HG02884 (cell line): ENCODE measurements around the gene GSPT1.
"Not testable (repeated sequence)": the region's sequence is repeated elsewhere in the genome, so short reads cannot be mapped to it uniquely, and the experiment has no call there.

Source experiments
- ATAC-seq: cut with Tn5 transposase; IDR thresholded peaks from one replicate; pipeline ENCODE4 v1.9.1; 2021; ENCODE audit warnings: mild to moderate bottlenecking, moderate library complexity; ENCODE audit not compliant: unreplicated experiment

The GSPT1 gene

DNA sequence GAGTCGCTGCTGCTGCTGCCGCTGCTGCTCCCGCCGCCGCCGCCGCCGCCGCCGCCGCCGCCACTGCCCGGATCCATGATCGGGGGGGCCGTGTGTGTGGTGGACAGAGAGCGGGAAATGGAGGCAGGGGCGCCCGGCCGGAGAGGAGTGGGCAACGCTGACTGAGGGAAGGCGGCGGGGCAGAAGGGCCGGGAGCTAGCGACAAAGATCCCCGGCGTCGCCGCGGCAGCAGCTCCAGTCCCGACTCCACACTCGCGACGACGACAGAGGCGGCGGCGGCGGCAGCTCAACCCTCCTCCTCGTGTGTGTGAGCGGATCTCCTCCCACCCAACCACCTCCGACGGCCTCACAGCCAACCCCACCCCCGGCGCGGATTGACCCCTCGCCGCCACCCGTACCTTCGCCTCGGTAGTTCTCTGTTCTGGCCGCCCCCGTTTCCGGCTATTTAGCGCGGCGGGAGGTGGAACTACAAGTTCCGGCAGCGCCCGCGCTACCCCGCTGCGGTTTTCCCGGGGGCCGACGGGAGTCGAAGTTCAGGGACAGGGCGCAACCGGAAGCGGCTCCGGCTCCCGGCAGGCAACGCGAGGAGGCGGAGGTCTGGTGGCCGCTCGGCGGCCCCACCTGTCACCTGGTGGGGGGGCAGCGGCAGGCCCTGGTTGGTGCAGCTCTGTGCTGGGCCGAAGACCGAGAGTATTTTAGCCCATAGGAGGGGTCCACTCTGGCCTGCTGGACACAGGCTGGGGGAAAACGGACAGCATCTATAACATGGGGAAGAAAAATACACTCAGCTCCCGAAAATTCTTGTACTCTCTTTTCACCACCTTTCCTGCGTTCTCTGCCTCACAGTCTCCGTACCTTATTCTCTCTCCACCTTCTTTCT, at the start of gene GSPT1:
TSS of gene GSPT1 (minus strand) at position 313 of the 880 bp plus-strand sequence. CDS start at position 77, 236 bp downstream.
- ATAC-seq, result peak; percentile 78

DNA sequence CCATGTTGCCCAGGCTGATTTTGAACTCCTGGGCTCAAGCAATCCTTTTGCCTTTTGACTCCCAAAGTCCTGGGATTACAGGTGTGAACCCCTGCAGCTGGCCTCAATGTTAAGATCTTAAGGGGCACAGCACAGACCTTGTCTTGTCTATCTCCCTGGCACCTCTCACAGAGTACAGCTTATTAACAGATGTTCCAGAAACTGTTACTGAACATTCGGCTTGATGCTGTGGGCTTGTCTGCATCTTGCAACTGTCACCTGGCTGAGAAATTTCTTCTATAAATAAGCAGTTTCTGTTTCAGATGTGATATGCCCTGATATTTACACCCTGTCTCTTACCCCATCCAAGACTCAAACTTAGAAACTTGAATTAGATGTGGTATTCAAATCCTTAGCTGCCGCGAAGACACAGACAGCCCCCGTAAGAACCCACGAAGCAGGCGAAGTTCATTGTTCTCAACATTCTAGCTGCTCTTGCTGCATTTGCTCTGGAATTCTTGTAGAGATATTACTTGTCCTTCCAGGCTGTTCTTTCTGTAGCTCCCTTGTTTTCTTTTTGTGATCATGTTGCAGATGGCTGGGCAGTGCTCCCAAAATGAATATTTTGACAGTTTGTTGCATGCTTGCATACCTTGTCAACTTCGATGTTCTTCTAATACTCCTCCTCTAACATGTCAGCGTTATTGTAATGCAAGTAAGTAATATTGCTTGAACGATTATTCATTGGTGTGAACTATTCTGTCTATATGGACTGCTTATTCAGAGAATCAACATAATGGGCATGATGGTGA, 49.2 kb upstream of the GSPT1 start, which contains the start of gene TNFRSF17:
TSS of gene TNFRSF17 (plus strand) at position 450 of the 791 bp plus-strand sequence. CDS start at position 565, 115 bp downstream.
- ATAC-seq, result peak; percentile 68

- no peak for ATAC-seq
Observed at GRCh38 chr16:11963706-11964105, 48.0 kb upstream of the GSPT1 start.

DNA sequence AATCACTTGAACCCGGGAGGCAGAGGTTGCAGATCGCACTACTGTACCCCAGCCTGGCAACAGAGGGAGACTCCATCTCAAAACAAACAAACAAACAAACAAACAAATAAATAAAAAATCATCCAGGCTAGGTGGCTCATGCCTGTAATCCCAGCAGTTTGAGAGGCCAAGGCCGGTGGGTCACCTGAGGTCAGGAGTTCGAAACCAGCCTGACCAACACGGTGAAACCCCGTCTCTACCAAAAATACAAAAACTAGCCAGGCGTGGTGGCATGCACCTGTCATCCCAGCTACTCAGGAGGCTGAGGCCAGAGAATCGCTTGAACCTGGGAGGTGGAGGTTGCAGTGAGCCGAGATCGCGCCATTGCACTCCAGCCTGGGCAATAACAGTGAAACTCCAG, 47.2 kb upstream of the GSPT1 start:
- not testable (repeated sequence) for ATAC-seq

GRCh38 chr16:11962457-11962856, 46.7 kb upstream of the GSPT1 start:
- not testable (repeated sequence) for ATAC-seq

- no peak for ATAC-seq
Observed at GRCh38 chr16:11957591-11958395, 42.0 kb upstream of the GSPT1 start.

DNA sequence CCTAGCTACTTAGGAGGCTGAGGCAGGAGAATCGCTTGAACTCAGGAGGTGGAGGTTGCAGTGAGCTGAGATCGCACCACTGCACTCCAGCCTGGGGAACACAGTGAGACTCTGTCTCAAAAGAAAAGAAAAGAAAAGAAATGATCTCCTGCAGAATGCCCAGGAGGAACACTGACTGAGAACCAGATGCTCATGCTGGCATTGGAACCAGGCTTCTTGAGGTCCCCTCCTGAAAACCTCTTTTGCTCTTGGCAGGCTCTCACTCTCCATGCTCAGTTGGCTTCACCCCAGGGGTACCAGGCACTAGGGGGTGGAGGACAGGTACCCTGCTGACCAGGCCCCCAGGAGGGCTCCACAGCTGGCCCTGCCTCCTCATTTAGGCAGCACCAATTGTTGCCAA, 40.8 kb upstream of the GSPT1 start:
- no peak for ATAC-seq

DNA sequence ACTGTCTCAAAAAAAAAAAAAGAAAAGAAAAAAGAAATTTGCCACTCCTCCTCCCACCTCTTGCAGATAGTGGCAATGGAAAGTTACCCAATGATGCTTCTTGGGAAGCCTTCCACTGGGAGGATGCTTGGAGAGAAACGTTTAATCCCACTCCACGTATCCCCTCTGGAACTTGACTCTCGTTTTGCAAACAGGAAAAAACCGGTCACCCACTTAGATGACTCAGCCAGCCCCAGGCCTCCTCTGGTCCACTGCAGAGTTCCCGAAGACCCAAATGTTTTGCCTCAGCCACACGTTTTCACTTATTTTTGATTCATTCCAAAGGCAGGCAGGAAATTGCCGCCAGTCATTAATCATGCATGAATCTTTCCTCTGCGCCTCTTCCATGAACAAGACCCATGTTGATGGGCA, 40.0 kb upstream of the GSPT1 start:
- no peak for ATAC-seq

GRCh38 chr16:11953576-11953975, 37.8 kb upstream of the GSPT1 start:
- ATAC-seq, result not testable (repeated sequence)

DNA sequence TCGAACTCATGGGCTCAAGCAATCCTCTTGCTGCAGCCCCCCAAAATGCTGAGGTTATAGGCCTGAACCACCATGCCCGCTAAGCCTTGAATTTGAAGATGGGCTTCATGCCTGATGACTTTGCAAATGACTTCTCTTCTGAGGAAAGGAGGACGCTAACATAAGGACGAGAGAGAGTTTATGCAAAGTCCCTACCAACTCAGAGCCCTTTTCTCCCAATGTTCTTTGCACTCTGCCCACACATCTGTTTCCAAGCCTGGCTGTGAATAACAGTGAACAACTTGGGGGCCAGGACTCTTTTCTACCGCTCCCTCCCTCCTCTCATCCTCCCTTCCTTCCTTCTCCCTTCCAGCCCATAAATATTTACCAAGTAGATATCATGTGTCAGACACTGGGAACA, 34.6 kb upstream of the GSPT1 start:
- no peak for ATAC-seq

GRCh38 chr16:11949527-11949926, 33.8 kb upstream of the GSPT1 start:
- ATAC-seq, result no peak

GRCh38 chr16:11948819-11949218, 33.1 kb upstream of the GSPT1 start:
- no peak for ATAC-seq

DNA sequence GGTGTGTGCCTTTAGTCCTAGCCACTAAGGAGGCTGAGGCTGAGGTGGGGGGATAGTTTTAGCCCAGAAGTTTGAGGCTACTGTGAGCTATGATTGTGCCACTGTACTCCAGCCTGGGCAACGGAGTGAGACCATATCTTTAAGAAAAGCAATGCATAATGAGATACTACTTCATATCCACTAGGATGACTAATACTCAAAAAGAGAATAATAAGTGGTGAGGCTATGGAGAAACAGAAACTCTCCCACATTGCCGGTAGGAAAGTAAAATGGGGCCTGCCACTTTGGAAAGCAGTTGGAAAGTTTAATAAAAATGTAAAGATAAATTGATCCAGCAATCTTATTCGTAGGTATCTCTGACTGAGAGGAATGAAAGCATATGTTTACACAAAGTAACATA, 30.7 kb upstream of the GSPT1 start:
- no peak for ATAC-seq

DNA sequence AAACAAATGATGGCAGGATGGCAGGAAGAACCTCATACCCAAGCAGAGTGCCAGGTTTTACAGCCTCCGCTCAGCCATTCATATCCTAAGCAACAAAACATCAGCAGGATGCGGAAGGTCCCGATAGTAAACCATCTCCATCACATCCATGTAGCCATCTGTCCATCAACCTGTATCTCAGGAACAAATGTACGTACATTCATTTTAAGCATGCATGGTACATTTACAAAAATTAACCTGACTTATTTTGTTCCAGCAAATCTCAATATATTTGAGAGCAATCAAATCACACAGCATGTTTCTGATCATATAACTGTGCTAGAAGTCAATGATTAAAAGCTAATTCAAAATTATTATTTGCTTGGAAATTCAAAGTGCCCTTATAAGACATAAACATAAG, 26.2 kb upstream of the GSPT1 start, which contains the start of gene NPIPB2:
TSS of gene NPIPB2 (minus strand) at position 101 of the 400 bp plus-strand sequence. CDS start at position 101, 0 bp downstream.
- not testable (repeated sequence) for ATAC-seq

DNA sequence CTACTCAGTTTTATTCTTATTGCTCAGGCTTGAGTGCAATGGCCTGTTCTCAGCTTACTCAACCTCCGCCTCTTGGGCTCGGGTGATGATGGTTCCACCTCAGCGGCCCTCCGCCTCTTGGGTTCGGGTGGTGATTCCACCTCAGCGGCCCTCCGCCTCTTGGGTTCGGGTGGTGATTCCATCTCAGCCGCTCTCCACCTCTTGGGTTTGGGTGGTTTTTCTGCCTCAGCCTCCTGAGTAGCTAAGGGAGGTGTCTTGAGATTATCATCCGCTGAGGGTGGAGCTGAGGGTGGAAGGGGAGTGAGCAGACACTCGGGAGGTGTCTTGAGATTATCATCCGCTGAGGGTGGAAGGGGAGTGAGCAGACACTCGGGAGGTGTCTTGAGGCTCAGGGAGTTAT, 11.6 kb upstream of the GSPT1 start:
- ATAC-seq, result not testable (repeated sequence)

GRCh38 chr16:11924046-11924445, 8.3 kb upstream of the GSPT1 start:
- not testable (repeated sequence) for ATAC-seq

GRCh38 chr16:11916524-11917285, 949 bp upstream of the GSPT1 start:
- ATAC-seq, result no peak

DNA sequence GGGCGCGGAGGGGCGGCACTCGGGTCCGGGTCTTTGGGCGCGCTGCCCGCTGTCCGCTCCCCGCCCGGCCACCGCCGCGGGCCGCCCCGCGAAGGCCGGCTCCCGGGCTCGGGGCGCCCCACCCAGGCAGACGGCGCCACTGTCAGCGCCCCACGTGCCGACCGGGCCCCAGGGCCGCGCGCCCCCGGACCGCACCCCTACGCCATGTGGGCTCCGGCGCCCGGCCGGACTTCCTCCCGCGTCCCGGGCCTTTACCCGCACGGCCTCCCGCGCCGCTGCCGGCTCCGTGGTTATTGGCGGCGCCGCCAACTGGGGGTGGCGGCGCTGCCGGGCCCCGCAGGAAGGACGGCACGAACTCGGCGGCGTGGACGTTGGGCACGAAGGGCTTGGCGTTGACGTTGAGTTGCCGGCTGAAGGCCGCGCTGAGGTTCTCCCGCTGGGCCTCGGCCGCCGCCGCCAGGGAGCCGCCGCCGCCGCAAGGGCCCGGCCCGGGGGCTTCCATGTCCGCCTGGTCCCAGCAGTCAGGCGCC, 577 bp downstream of the GSPT1 start:
- ATAC-seq, result peak; percentile 18

DNA sequence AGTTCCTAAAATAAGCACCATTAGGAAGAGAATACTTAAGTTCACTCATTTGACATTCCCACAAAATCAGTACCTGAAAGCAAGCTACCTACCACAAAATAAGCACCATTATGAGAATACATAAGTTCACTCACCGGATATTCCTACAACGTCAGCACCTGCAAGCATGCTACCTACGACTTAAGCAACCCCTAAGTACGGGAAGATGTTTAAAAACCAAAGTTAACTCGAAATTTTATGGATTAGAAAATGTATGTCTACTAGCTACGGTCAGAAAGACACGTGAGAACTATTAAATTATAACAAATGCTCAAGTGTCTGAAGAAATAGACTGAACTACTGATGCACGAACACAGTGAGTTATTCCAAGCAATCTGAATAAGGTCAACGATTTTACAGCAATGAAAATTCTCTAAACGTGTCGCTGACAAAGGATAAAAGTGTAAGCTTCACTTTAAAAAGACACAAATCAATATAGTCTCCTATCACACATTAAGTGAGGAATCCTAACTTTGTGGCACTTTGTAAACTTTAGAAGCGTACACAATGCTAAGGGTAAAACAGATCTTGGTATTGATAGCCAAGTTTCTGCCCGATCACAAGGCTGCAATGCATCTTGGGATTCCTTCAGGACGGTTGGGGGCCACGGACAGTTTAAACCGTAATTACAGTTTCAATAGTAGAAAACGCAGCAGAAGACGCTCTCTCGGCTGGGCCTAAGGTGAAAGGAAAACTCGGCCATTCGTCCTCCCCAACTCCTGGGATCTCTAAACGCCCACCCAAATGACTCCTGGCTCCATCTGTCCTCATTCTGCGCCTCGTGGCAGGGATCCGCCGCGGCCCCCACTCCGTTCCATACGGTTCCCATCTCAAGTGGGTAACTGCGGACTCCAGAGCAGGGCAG, 1.3 kb downstream of the GSPT1 start:
- ATAC-seq, result no peak
